Thyroid gland (tissue), 4 donors: Measurements from ENCODE around the gene ARMS2. TPM values are rescaled to one million over a fixed set of nuclear protein-coding genes. Genes with fewer than 3 reads are reported as not detected.

ENCODE experiments used
- DNase-seq, 2 donors: peaks; one replicate each; pipeline ENCODE4 v3.0.0-alpha.2; 2019
- H3K27ac ChIP-seq, 3 donors: fragments of 200-600 bp; sonication (generic); 1 replicate in 2 of 3; 2 replicates in 1 of 3; pipeline ENCODE4 v1.5.1; 2016 to 2019; ENCODE audit warnings: mild to moderate bottlenecking in 1 of 3, moderate library complexity in 1 of 3
- H3K27me3 ChIP-seq: fragments of 200-600 bp; sonication (generic); one replicate; pipeline ENCODE4 v1.5.1; 2019
- H3K36me3 ChIP-seq, 2 donors: fragments of 200-600 bp; sonication (generic); one replicate each; pipeline ENCODE4 v1.5.1; 2016 to 2019
- H3K4me1 ChIP-seq, 2 donors: fragments of 200-600 bp; sonication (generic); one replicate each; pipeline ENCODE4 v1.5.1; 2017 to 2019
- H3K4me3 ChIP-seq, 3 donors: fragments of 200-600 bp; sonication (generic); replicated peaks in 1 of 3; 1 replicate in 2 of 3; 2 replicates in 1 of 3; pipeline ENCODE4 v1.5.1; 2016; ENCODE audit warnings: mild to moderate bottlenecking in 1 of 3
- H3K9me3 ChIP-seq: fragments of 200-600 bp; sonication (generic); one replicate; pipeline ENCODE4 v1.5.1; 2017
- POLR2A ChIP-seq, 2 donors: fragments of 450-650 bp; IDR thresholded peaks; one replicate each; pipeline ENCODE4 v1.6.1; 2017; ENCODE audit warnings: antibody characterized with exemption in 2 of 2, mild to moderate bottlenecking in 2 of 2, moderate library complexity in 1 of 2
- WGBS, 2 donors: methylation state at CpG; one replicate each; pipeline ENCODE4 v1.1.5; 2017; 5-methylcytosine and 5-hydroxymethylcytosine counted together
- intact Hi-C: fragments of 100-400 bp; cut with DNase I; formaldehyde crosslinking; loops from one replicate; pipeline ENCODE4 v1.15.1; 2023
- total RNA-seq, 4 donors: library from RNA; depleted of rRNA; stranded (reverse); fragments of >200 nt; gene quantifications; one replicate each; pipeline ENCODE4 v1.2.3, GENCODE V29; 2016
- TF ChIP-seq, protein P1 (sequence below), 6 experiments: fragments of 200-600 bp in 3 of 6; fragments of 450-650 bp in 3 of 6; sonication (generic) in 3 of 6; IDR thresholded peaks; one replicate each; pipeline ENCODE4 v1.5.1; 2016 to 2019; ENCODE audit warnings: antibody characterized with exemption in 6 of 6, mild to moderate bottlenecking in 2 of 6, inconsistent platforms in 1 of 6, moderate library complexity in 1 of 6

ARMS2 gene
- total RNA-seq, 4 donors from 2014 or later: not detected

DNA sequence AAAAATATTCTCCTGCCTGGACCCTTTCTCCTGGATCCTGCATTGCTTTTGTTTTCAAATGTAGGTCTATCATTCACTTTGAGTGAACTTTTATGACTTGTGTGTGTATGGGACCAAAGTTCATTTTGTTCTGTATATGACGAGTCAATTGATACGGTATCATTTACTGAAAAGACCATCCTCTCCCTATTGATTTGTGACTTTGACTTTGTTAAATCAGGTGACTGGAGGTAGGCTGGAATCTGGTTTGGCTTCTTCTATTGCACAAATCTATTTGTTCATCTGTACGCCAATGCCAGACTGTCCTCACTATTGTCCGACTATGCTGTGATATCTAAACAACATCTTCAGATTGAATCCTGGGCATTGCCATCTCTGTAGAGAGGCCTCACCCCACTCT is 5.3 kb upstream of the ARMS2 start:
- 95 to 98% methylated on average over 4 of the region's 4 CpGs for WGBS, 2 donors
- Histone ChIP-seq H3K36me3 (no peaks in the 10 kb centered on the region), H3K4me1 (peaks cover 0 to 15% of the 10 kb centered on the region in 2 donors), H3K27ac (no peak overlapping the region), H3K4me3 (no peak overlapping the region), H3K9me3 (no peaks in the 10 kb centered on the region), H3K27me3 (no peaks in the 10 kb centered on the region)
- DNase-seq: no peak
- no peak for TF ChIP-seq POLR2A (IDR thresholded peaks at IDR 0.05)
- TF ChIP-seq, protein P1, sequence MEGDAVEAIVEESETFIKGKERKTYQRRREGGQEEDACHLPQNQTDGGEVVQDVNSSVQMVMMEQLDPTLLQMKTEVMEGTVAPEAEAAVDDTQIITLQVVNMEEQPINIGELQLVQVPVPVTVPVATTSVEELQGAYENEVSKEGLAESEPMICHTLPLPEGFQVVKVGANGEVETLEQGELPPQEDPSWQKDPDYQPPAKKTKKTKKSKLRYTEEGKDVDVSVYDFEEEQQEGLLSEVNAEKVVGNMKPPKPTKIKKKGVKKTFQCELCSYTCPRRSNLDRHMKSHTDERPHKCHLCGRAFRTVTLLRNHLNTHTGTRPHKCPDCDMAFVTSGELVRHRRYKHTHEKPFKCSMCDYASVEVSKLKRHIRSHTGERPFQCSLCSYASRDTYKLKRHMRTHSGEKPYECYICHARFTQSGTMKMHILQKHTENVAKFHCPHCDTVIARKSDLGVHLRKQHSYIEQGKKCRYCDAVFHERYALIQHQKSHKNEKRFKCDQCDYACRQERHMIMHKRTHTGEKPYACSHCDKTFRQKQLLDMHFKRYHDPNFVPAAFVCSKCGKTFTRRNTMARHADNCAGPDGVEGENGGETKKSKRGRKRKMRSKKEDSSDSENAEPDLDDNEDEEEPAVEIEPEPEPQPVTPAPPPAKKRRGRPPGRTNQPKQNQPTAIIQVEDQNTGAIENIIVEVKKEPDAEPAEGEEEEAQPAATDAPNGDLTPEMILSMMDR (IDR thresholded peaks at IDR 0.05): no peak
- intact Hi-C loops: no loop called here

DNA sequence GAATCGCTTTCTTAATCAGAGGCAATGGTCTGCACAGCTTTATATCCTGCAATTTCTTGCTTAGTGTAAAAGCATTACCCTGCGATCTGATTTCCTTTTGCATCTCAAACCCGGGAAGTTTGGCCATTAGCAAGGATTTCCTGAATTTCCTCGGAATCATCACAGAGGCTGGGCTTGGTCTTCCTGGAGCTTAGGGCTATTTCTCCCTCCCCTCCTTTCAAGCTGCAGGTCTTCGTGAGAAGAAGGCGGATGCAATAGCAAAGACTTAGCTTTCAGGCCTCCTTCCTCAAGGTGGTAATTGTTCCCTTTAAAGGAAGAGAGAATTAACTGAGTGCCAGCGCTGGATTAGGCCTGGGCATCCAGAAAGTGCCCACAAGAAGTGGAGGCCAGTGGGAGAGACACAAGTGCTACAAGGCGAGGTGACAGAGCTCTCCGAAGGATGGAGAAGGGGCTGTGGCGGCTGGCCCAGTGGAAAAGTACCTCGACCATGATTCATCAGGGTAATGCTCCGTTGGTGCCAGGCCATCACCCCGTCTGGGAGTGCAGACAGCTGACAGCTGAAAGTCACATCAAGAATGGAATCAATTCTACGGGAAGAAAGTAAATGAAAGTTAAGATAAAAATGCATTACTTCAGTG is 4.0 kb upstream of the ARMS2 start:
- intact Hi-C loops: no loop called here
- no peak overlapping the region for H3K27ac ChIP-seq
- H3K36me3 ChIP-seq: no peaks in the 10 kb centered on the region
- no peak for TF ChIP-seq POLR2A (IDR thresholded peaks at IDR 0.05)
- TF ChIP-seq, protein P1 (IDR thresholded peaks at IDR 0.05): no peak
- H3K9me3 ChIP-seq: no peaks in the 10 kb centered on the region
- WGBS, 2 donors: 75 to 79% methylated on average over 14 of the region's 14 CpGs
- H3K4me3 ChIP-seq: no peak overlapping the region
- peaks cover 0 to 12% of the 10 kb centered on the region in 2 donors for H3K4me1 ChIP-seq
- no peak for DNase-seq
- no peaks in the 10 kb centered on the region for H3K27me3 ChIP-seq

DNA sequence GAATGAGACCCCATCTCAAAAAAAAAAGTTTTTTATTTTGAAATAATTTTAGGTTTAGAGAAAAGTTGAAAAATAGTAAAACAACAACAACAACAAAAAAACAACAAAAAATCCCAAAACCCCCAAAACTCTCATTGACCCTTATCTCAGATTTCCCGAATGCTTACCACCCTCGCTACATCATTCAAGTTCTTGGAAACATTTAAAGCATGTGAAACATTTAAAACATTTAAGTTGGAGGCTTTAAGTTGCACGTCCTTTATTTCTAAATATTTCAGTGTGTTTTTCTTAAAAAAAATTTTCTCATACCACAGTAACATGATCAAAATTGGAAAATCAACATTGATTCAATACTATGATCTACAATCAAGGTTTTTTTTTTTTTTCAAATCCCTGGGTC is 382 bp upstream of the ARMS2 start:
- no peak for DNase-seq
- Histone ChIP-seq H3K4me1 (no peaks in the 10 kb centered on the region), H3K27me3 (no peaks in the 10 kb centered on the region), H3K9me3 (no peaks in the 10 kb centered on the region), H3K36me3 (no peaks in the 10 kb centered on the region), H3K27ac (no peak overlapping the region), H3K4me3 (no peak overlapping the region)
- TF ChIP-seq, protein P1 (IDR thresholded peaks at IDR 0.05): no peak
- no peak for TF ChIP-seq POLR2A (IDR thresholded peaks at IDR 0.05)
- 90 to 96% methylated on average over 3 of the region's 3 CpGs for WGBS, 2 donors
- intact Hi-C loops: no loop called here

DNA sequence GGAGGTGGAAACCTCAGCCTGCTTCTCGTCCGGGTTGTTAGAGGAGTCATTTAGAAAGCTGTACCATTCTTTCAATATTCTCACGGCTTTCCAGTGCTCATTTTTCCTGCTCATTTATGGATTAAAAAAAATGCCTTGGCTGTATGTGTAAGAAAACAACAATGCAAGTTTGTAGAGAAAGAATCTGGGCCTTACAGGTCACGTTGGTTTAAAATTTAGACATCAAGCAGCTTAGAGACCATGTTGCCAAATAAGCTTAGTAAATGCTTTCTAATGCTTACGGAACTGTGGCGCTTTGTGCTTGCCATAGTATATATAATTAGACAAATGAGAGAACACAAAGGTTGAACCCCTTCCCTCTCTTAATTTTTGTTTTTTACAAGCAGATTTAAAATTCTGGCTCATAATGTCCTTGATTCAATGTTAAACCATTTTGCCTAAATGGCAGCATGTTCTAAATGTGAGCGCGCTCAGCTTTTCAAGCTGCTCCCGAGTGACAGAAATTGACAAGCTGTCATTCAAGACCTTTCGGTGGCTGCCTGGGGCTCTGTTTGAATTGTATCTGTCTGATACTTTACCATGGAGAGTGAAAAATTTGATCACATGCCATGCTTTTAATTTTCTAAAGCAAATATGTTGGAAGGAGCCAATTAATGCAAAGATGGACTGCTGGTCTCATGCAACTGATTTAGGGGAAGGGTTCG is 1.1 kb downstream of the ARMS2 start:
- no peaks in the 10 kb centered on the region for H3K27me3 ChIP-seq
- 90 to 91% methylated on average over 11 of the region's 11 CpGs for WGBS, 2 donors
- H3K9me3 ChIP-seq: no peaks in the 10 kb centered on the region
- no peak overlapping the region for H3K4me3 ChIP-seq
- no peak for DNase-seq
- peaks cover 0 to 2% of the 10 kb centered on the region in 2 donors for H3K4me1 ChIP-seq
- intact Hi-C loops: loop anchor here (5.0 kb wide), 1 partner anchor 97 kb away; no protein-coding TSS in a partner anchor
- H3K27ac ChIP-seq: no peak overlapping the region
- no peak for TF ChIP-seq POLR2A (IDR thresholded peaks at IDR 0.05)
- TF ChIP-seq, protein P1 (IDR thresholded peaks at IDR 0.05): no peak
- H3K36me3 ChIP-seq: no peaks in the 10 kb centered on the region

DNA sequence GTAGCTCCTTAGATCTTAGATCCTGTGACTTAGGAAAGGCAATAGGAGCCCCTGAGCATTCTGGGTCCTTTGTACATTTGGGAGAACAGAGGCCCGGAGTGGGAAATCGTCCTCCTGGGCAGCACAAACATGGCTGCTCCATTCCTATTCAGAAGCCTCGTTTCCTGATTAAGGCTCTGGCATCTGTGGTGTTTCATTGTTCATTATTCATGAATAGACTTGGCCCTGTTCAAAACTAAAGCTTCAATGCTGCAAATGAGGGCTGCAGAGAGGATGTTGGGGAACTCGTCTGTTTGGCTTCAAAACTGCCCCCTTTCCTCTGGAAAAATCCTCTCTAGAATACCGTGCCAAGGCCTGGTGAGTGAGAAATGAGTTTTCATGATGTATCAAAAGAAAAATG is 3.5 kb downstream of the ARMS2 start:
- no peak overlapping the region for H3K4me3 ChIP-seq
- no peaks in the 10 kb centered on the region for H3K9me3 ChIP-seq
- intact Hi-C loops: loop anchor here (5.0 kb wide), 1 partner anchor 94 kb away; no protein-coding TSS in a partner anchor
- H3K36me3 ChIP-seq: no peaks in the 10 kb centered on the region
- peaks cover 0 to 11% of the 10 kb centered on the region in 2 donors for H3K4me1 ChIP-seq
- WGBS, 2 donors: 76 to 80% methylated on average over 5 of the region's 5 CpGs
- no peaks in the 10 kb centered on the region for H3K27me3 ChIP-seq
- DNase-seq: no peak
- no peak for TF ChIP-seq POLR2A (IDR thresholded peaks at IDR 0.05)
- TF ChIP-seq, protein P1 (IDR thresholded peaks at IDR 0.05): no peak
- H3K27ac ChIP-seq: no peak overlapping the region
